GM23248 (cell line): Measurements from ENCODE around the gene SLC12A3. TPM values are rescaled to one million over a fixed set of nuclear protein-coding genes. Genes with fewer than 3 reads are reported as not detected.

Experiments
- DNase-seq: peaks from one replicate; pipeline ENCODE4 v3.0.0-alpha.2; 2015
- H2AFZ ChIP-seq: fragments of 200-600 bp; sonication (generic); 2 replicates; pipeline ENCODE4 v1.6.1; 2016; ENCODE audit warnings: antibody characterized with exemption
- H3F3A ChIP-seq: fragments of 200-600 bp; sonication (generic); 2 replicates; pipeline ENCODE4 v1.6.1; 2016; ENCODE audit warnings: mild to moderate bottlenecking, antibody characterized with exemption, mixed run types; ENCODE audit not compliant: insufficient read depth
- H3K27ac ChIP-seq: fragments of 200-600 bp; sonication (generic); 2 replicates; pipeline ENCODE4 v1.5.1; 2016; ENCODE audit warnings: mild to moderate bottlenecking
- H3K27me3 ChIP-seq: fragments of 200-600 bp; sonication (generic); replicated peaks from 2 replicates; pipeline ENCODE4 v1.6.1; 2016; ENCODE audit warnings: mild to moderate bottlenecking; ENCODE audit not compliant: insufficient read depth
- H3K36me3 ChIP-seq: fragments of 200-600 bp; sonication (generic); 2 replicates; pipeline ENCODE4 v1.6.1; 2016; ENCODE audit warnings: low read depth, mild to moderate bottlenecking
- H3K4me1 ChIP-seq: fragments of 200-600 bp; sonication (generic); 2 replicates; pipeline ENCODE4 v1.6.1; 2016; ENCODE audit warnings: mild to moderate bottlenecking; ENCODE audit not compliant: insufficient read depth
- H3K4me2 ChIP-seq: fragments of 200-600 bp; sonication (generic); one replicate; pipeline ENCODE4 v1.6.1; 2016; ENCODE audit warnings: mild to moderate bottlenecking; ENCODE audit not compliant: unreplicated experiment
- H3K4me3 ChIP-seq: fragments of 200-600 bp; sonication (generic); 2 replicates; pipeline ENCODE4 v1.5.1; 2016; ENCODE audit warnings: mild to moderate bottlenecking
- H3K79me2 ChIP-seq: fragments of 200-600 bp; sonication (generic); 2 replicates; pipeline ENCODE4 v1.6.1; 2016; ENCODE audit warnings: mild to moderate bottlenecking; ENCODE audit not compliant: insufficient read depth
- H3K9ac ChIP-seq: fragments of 200-600 bp; sonication (generic); 2 replicates; pipeline ENCODE4 v1.6.1; 2016; ENCODE audit warnings: mild to moderate bottlenecking
- H3K9me2 ChIP-seq: fragments of 200-600 bp; sonication (generic); 2 replicates; pipeline ENCODE4 v1.6.1; 2016; ENCODE audit warnings: mixed run types, mild to moderate bottlenecking, moderate library complexity; ENCODE audit not compliant: insufficient read depth
- H3K9me3 ChIP-seq: fragments of 200-600 bp; sonication (generic); one replicate; pipeline ENCODE4 v1.6.1; 2017; ENCODE audit warnings: low read depth
- H4K20me1 ChIP-seq: fragments of 200-600 bp; sonication (generic); 2 replicates; pipeline ENCODE4 v1.6.0; 2016; ENCODE audit not compliant: insufficient read depth
- EZH2 ChIP-seq: fragments of 200-600 bp; sonication (generic); IDR thresholded peaks from 2 replicates; pipeline ENCODE4 v1.6.1; 2018; ENCODE audit warnings: antibody characterized with exemption, mild to moderate bottlenecking; ENCODE audit not compliant: insufficient read depth, poor library complexity, severe bottlenecking
- EZH2phosphoT487 ChIP-seq: fragments of 200-600 bp; sonication (generic); IDR thresholded peaks from 2 replicates; pipeline ENCODE4 v1.6.1; 2018; ENCODE audit warnings: antibody characterized with exemption, moderate library complexity, mild to moderate bottlenecking, low read depth; ENCODE audit not compliant: insufficient read depth
- WGBS, 2 experiments: methylation state at CpG; one replicate each; pipeline ENCODE4 v1.1.6; 2015 to 2017; ENCODE audit warnings: low lambda C conversion rate in 2 of 2, low coverage in 1 of 2; ENCODE audit errors: missing lambda C conversion rate in 2 of 2; 5-methylcytosine and 5-hydroxymethylcytosine counted together
- in situ Hi-C: fragments of 300-500 bp; cut with MboI; formaldehyde crosslinking; loops from 2 replicates; pipeline ENCODE4 v1.15.0; 2020
- polyA plus RNA-seq: library from polyadenylated mRNA; unstranded; fragments of >200 nt; fragmentation: Nextera tagmentation; extraction: Ambion mirVana; gene quantifications from 2 replicates; pipeline ENCODE4 v1.2.1, GENCODE V29; 2016
- total RNA-seq: library from RNA; depleted of rRNA; stranded (reverse); fragments of >200 nt; shearing (Covaris generic); gene quantifications from 2 replicates; pipeline ENCODE4 v1.2.3, GENCODE V29; 2014

The SLC12A3 gene
- total and polyA plus RNA-seq, 2 experiments from 2014 or later: not detected

GRCh38 chr16:56848955-56849689 lies 15.9 kb upstream of the SLC12A3 start:
- H3K27ac ChIP-seq: peak overlapping the region; percentile 48
- TF ChIP-seq EZH2: no peak
- no peak for TF ChIP-seq EZH2phosphoT487

DNA sequence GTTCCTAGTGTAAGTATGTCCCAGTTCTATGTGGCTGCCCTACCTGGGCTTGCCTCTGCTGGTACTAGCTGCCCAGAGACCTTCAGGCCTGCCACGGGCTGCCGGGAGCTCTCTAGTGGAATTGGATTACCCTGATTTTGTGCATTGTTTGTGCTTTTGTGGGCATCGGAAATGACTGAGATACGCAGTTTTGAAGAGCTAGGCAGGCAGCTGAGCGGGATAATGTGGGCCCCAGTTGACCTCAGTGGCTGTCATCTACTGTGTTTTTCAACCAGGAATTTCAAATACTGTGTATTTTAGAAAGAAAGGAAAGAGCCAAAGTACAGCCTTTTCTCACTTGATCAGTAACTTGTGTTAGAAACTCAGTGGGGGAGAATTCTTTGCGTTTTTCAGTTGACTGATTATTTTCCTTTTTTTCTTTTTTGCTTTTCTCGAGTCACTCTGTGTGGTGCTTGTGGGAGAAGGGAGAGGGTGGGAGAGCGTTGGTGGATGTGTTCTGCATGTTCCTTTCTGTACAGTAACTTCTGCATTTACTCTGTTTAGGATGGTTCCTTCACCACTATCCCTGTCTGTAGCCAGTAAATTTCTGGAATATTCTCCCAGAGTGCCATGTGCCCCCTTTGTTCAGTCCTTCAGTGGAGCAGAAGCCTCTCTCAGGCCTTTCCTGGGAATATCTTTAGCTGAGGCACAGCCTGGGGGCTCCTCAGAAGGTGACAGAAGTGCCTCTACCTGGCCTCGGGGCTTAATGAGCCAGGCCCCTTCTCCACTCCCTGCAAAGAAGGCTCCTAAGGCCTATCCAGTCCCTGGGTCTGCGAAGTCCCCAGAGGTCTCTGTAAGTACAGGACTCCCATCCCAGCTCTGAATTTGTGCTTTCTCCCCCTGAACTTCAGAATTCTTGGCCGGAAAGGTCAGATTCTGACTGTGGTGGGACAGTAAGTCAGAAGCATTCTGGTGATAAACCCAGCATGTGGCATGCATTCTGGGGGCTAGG lies 15.0 kb upstream of the SLC12A3 start:
- Histone ChIP-seq H3K27me3 (no peaks in the 10 kb centered on the region), H3K27ac (peak overlapping the region; percentile 48; the same call in 1 of the 2 replicates), H3K9me2 (no peaks in the 10 kb centered on the region), H2AFZ (no peak overlapping the region), H3F3A (peaks cover 30% of the 10 kb centered on the region), H3K4me3 (no peak overlapping the region), H3K9me3 (no peaks in the 10 kb centered on the region), H3K9ac (no peak overlapping the region), H3K4me2 (no peak overlapping the region), H3K36me3 (no peaks in the 10 kb centered on the region), H4K20me1 (no peaks in the 10 kb centered on the region), H3K79me2 (no peaks in the 10 kb centered on the region), H3K4me1 (peaks cover 40% of the 10 kb centered on the region)
- in situ Hi-C loops: no loop called here
- no peak for DNase-seq
- no peak for TF ChIP-seq EZH2
- TF ChIP-seq EZH2phosphoT487: no peak
- 93 to 94% methylated on average over 11 of the region's 11 CpGs for WGBS, 2 experiments

More at GRCh38 chr16:56848955-56849689, 15.9 kb upstream of the SLC12A3 start:
- Histone ChIP-seq H3K4me3 (0 out of 2 replicates have a peak overlapping the region, but pooled peaks have one; percentile 29), H3K4me2 (peak overlapping the region; percentile 48), H3K9me3 (no peaks in the 10 kb centered on the region), H3K4me1 (peaks cover 40% of the 10 kb centered on the region), H3K27me3 (no peaks in the 10 kb centered on the region), H3K9me2 (no peaks in the 10 kb centered on the region), H4K20me1 (no peaks in the 10 kb centered on the region), H2AFZ (peak overlapping the region; percentile 48; the same call in 1 of the 2 replicates), H3K79me2 (no peaks in the 10 kb centered on the region), H3K9ac (peak overlapping the region; percentile 15; the same call in 1 of the 2 replicates), H3K36me3 (no peaks in the 10 kb centered on the region), H3F3A (peaks cover 30% of the 10 kb centered on the region)
- in situ Hi-C loops: no loop called here
- 9 to 13% methylated on average over 7 of the region's 7 CpGs for WGBS, 2 experiments
- peak; percentile 94 for DNase-seq

DNA sequence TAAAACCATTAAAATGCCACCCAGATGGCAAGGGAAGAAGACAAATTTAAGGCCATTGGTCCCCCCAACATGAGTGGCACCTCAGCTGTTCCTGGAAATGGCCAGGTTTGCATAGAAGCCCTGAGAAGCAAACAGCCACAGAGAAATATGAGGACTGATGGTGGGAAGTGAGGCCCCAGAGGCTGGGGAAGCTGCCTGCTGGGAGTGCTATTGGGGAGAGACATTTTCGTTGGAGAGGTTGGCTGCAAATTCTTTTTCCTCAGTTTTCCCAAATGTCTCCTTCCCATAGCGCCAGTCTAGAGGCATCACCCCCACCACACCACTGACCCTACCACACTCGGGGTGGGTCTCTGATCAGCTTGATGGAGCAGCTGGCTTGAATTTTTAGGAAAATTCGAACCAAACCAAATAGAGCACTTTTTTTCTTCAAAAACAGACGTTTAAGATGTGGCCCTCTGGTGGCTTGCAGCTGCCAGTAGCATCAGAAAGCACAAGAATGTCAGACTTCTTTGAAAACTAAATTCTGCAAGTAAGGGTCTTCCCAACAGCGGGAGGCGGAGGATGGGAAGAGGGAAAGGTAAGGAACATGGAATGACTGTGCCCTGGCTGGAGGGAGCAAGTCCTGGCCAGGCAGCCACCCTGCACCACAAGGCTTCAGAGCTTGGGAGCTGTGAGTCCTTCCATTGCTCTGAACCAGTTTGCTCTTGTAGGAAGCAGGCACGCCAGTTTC lies 13.2 kb upstream of the SLC12A3 start:
- H3K4me1 ChIP-seq: peaks cover 40% of the 10 kb centered on the region
- H3K9ac ChIP-seq: no peak overlapping the region
- no peaks in the 10 kb centered on the region for H3K9me2 ChIP-seq
- no peaks in the 10 kb centered on the region for H3K27me3 ChIP-seq
- H3K79me2 ChIP-seq: no peaks in the 10 kb centered on the region
- peaks cover 29% of the 10 kb centered on the region for H3F3A ChIP-seq
- no peaks in the 10 kb centered on the region for H4K20me1 ChIP-seq
- H3K9me3 ChIP-seq: no peaks in the 10 kb centered on the region
- H3K36me3 ChIP-seq: no peaks in the 10 kb centered on the region
- no peak overlapping the region for H3K27ac ChIP-seq
- WGBS, 2 experiments: 46 to 49% methylated on average over 8 of the region's 8 CpGs
- DNase-seq: peak; percentile 60
- H3K4me3 ChIP-seq: no peak overlapping the region
- no peak overlapping the region for H3K4me2 ChIP-seq
- TF ChIP-seq EZH2phosphoT487: no peak
- no peak for TF ChIP-seq EZH2
- H2AFZ ChIP-seq: no peak overlapping the region
- in situ Hi-C loops: no loop called here

- H3K4me2 ChIP-seq: no peak overlapping the region
- no peaks in the 10 kb centered on the region for H3K9me2 ChIP-seq
- in situ Hi-C loops: no loop called here
- DNase-seq: no peak
- TF ChIP-seq EZH2: no peak
- TF ChIP-seq EZH2phosphoT487: no peak
- no peak overlapping the region for H3K9ac ChIP-seq
- H3K4me3 ChIP-seq: no peak overlapping the region
- peaks cover 24% of the 10 kb centered on the region for H3F3A ChIP-seq
- H3K4me1 ChIP-seq: peaks cover 36% of the 10 kb centered on the region
- 88 to 90% methylated on average over 3 of the region's 3 CpGs for WGBS, 2 experiments
- no peaks in the 10 kb centered on the region for H3K9me3 ChIP-seq
- H4K20me1 ChIP-seq: no peaks in the 10 kb centered on the region
- H3K27ac ChIP-seq: no peak overlapping the region
- no peaks in the 10 kb centered on the region for H3K36me3 ChIP-seq
- no peaks in the 10 kb centered on the region for H3K79me2 ChIP-seq
- H3K27me3 ChIP-seq: no peaks in the 10 kb centered on the region
- no peak overlapping the region for H2AFZ ChIP-seq
Observed at GRCh38 chr16:56852401-56852730, 12.6 kb upstream of the SLC12A3 start.
